ENCODE results near the gene SNX17. TPM values are rescaled to one million over a fixed set of nuclear protein-coding genes. Genes with fewer than 3 reads are reported as not detected.
A peak's percentile ranks its signal among the peaks of the same experiment; 100 is the strongest.
"Not testable (repeated sequence)": the region's sequence is repeated elsewhere in the genome, so short reads cannot be mapped to it uniquely, and the experiment has no call there.

The SNX17 gene, protein sequence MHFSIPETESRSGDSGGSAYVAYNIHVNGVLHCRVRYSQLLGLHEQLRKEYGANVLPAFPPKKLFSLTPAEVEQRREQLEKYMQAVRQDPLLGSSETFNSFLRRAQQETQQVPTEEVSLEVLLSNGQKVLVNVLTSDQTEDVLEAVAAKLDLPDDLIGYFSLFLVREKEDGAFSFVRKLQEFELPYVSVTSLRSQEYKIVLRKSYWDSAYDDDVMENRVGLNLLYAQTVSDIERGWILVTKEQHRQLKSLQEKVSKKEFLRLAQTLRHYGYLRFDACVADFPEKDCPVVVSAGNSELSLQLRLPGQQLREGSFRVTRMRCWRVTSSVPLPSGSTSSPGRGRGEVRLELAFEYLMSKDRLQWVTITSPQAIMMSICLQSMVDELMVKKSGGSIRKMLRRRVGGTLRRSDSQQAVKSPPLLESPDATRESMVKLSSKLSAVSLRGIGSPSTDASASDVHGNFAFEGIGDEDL
- 107 and 126 TPM in 2 replicates for total RNA-seq (2014; rRNA removed; shearing (Covaris generic))

DNA sequence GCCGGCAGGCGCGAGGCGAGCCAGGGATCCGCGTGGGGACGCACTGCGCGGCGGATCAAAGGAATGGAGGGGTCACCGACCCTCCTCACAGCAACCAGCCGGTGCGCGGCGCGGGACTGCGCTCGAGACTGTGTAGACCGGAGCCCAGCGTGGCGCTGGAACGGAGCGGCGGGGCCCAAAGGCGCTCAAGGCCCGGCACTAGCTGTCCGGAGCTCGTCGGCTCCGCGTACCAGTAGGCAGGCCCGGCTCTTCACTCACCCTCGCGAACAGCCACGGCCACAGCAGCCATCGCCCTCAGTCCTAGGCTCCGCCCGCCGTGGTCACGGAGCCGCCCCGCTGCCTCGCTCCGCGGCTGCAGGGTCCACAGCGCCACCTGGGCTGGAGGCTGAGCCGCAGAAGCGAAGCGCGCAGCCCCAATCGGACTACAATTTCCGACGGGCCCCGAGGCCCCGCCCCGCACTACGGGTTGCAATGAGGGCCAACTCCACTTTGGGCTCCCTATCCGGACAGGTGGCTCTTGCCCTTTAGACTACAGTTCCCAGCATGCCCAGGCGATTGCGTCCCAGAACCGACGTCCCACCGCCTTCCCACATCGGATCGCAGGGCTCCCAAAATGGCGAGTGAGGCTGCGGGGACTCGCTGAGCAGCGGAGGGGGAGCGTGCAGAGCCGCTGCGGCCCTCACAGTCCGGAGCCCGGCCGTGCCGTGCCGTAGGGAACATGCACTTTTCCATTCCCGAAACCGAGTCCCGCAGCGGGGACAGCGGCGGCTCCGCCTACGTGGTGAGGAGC, at the start of gene SNX17, which contains the start of gene EIF2B4:
Gene SNX17, plus strand, starts transcription at position 591 of the 790 bp plus-strand sequence. Its CDS starts 128 bp downstream, at position 719.
Gene EIF2B4, minus strand, starts transcription at position 313 of the 790 bp plus-strand sequence. Its CDS starts 24 bp downstream, at position 289.
- DNase-seq (ENCODE audit: low read depth) = peak; percentile 99

DNA sequence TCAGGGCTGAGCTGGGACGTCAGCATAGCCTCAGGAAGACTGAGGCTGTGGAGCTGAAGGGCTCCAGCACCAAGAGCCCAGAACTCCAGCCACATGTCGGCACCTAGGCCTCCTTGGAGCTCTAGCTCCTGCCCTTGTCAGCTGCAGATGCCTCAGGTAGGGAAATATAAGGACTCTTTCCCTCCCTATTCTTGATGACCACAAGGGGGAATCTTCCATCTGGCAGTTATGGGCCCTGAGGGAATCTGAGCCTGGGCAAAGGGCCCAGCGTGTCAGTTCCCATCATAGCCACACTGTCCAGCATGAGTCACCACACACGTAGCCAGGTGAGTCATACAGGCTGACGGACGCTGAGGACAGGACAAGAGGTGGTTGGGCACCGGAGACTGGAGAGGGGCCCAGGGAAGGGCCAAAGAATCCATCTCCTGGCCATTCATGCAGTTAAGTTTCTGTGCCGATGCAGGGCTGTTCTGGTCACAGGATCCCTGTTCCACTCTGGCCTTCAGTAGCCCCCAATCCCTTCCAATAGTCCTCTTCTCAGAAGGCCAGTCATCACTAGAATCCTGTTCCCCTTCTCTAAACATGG, 49.4 kb upstream of the SNX17 start:
- DNase-seq (ENCODE audit: low read depth) = peak; percentile 99

DNA sequence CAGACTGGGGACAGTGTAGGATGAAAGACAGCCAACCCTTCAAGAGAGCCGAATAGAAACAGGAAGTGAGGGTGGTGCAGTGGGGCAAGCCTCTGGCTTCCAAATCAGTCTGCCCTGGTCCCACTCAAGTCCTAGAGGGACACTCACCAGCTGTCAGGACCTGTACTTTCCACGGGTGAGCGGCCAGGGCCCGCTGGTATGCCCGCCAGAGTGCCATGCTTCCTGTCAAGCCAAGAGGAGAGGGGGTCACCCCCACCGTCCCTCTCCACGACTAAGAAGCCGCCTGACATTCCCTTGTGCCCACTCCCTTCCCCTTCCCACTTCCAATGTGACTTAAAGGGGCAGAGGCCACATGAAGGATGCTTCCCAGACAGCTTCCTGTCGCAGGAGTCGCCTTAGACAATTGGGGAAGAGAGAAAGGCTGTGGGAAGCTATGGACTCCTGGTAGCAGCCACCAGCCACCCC, 48.1 kb upstream of the SNX17 start:
- DNase-seq (ENCODE audit: low read depth) = peak; percentile 28

DNA sequence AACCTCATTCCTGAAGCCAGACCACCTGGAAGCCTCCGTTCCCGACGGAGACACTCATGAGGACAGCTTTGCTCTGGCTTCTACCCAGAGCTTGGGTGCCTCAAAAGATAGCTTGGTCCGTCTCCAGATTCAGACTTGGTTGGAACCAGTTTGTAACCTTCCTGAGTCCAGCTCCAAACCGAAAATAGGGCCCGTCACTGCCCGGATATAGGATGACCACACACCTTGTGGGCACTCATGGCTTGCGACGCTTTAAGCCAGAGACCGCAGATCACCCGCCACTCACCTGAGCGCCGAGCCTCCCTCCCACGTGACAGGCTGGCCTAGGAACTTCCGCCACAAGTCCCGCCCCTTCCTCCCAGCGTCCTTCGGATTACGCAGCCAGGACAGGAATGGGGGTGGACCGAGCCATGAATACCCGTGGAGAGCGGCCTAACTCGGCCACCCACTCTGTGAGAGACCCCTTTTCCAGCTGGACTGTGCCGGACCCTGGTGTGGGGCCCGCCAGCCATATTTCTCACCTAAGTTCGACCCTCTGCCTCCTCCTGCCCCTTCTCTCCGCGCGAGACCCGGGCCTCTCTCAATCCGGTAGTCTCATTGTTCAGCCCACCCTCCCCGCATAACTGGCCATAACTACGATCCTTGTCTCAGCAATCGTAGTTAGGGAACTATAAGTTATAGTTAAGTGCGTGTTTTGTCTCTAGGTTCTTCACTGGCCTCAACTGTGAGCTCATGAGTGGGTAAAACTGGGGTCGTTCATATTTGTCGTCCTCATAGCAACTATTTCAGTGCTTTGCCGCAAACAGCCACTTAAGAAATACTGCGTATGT, 47.4 kb upstream of the SNX17 start, which contains the start of gene MPV17:
Gene MPV17, minus strand, starts transcription at position 332 of the 830 bp plus-strand sequence. CDS start 580 bp downstream, outside the sequence.
- peak; percentile 97 for DNase-seq (ENCODE audit: low read depth)

DNA sequence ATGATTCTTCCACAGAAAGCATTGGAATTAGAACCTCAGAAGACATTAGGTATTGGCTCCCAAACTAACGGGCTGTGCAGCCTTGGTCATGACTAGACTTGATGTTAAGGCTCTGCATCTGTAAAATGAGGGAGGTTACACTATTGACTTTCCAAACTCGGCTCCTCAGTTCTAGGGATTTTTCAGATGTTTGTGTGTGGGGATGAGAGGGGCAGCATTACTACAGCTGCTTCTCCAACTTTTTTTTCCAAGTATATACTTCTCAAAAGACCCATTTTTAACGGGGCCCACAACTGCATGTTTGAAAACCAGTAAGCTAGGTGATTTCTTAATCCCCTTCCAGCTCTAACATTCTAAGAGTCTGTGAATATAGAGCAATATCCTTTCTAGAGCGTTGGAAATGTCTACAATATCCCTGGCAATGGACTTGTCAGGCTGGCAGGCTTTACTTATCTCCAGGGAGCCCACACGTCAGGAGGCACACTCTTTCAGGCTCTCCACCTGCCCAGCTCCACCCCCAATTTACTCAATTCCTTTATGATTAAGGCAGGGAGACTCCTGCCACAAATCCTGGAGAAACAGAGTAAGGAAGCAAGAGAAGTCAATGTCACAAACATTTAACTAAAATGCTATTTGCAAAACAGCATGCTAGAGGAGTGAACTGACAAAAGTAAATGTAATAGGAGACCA, 46.7 kb upstream of the SNX17 start:
- DNase-seq (ENCODE audit: low read depth) = no peak

DNA sequence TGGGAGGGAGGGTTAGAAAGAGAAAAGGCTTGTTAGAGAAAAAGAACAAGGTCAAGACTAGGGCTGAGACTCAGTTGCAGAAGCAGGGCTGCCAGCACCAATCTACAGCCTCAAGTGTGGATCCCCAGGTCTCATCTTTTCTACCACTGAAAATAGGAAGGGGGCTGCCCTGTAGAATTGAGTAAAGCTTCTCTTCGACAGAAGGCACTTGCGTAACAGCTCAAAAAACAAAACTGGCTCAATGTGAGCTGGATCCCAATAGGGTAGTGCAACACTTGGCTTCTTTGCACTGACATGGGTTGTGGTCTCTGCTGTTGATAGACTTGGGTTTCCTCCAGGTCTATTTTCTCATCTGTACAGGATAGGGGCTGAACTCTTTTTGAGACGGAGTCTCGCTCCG, 45.7 kb upstream of the SNX17 start:
- no peak for DNase-seq (ENCODE audit: low read depth)

DNA sequence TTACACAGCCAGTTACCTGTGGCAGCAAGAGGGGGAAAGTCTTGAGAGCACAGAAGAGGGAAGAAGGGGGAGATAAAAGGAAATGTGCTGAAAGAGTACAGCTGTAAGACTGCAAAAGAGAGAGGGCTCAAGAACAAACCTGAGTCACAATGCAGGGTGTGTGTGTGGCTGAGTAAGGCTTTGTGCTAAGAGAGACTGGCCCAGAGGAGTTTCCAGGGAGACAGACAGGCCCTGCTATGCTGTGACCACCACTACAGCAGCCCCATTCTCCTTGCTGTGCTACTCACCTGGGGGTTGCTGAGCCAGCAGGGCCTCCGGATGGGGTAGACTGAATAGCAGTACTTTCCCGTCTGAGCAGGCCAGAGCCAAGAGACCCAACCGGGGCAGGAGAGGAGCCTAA, 35.1 kb upstream of the SNX17 start:
- no peak for DNase-seq (ENCODE audit: low read depth)

DNA sequence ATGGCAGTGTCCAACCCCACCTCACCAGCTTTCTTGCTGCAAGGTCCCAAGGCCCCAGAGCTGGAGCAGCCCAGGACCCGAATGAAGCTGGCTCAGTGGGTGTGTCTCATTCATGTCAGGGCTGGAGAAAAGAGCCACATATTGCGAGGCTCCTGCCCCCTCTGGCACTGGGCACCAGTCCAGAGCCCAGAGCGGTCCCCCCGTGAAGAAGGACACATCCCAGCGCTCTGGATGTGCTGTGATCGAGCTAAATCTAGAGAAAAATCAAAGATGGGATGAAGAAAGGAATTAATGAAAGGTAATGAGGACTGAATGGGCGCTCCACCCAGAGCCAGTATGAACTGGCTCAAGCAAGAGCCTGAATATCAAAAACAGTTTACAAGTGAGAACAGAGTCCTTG, 34.2 kb upstream of the SNX17 start:
- DNase-seq (ENCODE audit: low read depth) = no peak

DNA sequence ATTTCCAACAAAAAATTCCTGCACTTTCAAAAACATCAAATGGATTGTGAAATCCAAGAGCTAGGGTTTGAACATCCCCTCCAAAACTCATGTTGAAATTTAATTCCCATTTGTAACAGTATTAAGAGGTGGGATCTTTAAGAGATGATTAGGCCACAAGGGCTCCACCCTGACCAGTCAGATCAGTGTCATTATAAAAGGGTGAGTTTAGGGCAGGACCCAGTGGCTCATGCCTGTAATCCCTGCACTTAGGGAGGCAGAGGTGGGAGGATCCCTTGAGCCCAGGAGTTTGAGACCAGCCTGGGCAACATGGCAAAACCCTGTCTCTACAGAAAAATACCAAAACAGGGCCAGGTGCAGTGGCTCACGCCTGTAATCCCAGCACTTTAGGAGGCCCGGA, 22.8 kb upstream of the SNX17 start:
- DNase-seq (ENCODE audit: low read depth) = no peak

DNA sequence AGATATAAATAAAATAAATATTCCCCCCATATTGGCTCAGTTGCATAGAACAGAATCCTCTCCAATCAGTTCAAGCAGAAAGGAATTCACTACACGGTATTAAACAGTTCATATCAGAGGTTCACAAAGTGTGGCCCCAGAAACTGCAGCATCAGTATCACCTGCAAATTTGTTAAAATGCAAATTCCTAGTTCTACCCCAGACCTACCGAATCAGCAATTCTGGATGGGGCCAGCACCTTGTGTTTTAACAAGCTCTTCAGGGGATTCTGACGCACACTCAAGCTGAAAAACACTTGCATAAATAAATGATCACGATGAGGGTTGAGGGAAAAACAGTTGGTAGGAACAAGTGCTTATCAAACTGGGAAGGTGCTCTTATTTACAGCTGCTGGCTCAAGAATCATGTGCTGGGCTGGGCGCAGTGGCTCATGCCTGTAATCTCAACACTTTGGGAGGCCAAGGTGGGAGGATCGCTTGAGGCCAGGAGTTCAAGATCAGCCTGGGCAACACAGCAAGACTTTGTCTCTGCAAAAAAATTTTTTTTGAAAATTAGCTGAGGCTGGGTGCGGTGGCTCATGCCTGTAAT, 20.2 kb upstream of the SNX17 start:
- DNase-seq (ENCODE audit: low read depth) = no peak

DNA sequence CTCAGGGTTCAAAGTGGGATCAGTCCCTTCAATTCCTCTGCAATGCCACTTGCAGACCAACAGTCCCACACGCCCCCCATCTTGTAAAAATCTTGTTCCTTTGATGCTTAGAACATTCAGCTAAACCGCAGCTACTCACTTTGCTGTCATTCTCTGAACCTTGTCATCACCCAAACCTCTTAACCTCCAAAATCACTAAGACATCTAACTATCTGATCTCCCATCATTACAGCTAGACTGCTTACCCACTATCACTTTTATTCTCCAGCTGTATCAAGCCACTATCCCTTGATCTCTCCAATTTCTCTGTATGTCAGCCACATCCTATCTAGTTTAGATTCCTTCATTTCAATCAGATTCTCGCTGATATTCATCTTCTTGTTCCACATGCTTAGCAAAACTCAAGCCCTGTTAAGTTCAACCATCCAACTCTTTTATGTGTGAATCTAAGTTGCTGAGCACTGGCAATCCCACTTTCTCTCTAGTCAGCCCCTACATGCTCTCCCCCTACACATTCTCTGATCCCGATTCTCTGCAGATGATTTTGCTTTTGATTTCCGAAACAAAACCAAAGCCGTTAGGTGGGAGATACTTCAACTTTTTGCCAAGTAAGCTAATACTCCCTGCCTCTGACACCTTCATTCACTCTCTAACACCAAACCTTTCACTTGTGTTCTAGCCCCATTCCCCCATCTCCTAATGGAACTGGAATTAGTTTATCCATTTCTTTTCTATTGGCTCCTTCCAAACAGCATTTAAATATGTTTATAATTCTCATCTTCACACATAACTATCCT, 18.4 kb upstream of the SNX17 start:
- no peak for DNase-seq (ENCODE audit: low read depth)

DNA sequence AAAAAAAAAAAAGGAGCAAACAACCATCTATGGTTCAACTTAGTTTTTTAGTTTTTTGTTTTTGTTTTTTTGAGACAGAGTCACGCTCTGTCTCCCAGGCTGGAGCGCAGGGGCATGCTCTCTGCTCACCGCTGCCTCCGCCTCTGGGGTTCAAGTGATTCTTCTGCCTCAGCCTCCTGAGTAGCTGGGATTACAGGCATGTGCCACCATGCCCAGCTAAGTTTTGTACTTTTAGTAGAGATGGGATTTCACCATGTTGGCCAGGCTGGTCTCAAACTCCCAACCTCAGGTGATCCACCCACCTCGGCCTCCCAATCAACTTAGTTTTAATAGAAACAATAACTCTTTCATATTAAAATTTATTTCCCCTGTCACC, 17.0 kb upstream of the SNX17 start:
- DNase-seq (ENCODE audit: low read depth) = not testable (repeated sequence)

DNA sequence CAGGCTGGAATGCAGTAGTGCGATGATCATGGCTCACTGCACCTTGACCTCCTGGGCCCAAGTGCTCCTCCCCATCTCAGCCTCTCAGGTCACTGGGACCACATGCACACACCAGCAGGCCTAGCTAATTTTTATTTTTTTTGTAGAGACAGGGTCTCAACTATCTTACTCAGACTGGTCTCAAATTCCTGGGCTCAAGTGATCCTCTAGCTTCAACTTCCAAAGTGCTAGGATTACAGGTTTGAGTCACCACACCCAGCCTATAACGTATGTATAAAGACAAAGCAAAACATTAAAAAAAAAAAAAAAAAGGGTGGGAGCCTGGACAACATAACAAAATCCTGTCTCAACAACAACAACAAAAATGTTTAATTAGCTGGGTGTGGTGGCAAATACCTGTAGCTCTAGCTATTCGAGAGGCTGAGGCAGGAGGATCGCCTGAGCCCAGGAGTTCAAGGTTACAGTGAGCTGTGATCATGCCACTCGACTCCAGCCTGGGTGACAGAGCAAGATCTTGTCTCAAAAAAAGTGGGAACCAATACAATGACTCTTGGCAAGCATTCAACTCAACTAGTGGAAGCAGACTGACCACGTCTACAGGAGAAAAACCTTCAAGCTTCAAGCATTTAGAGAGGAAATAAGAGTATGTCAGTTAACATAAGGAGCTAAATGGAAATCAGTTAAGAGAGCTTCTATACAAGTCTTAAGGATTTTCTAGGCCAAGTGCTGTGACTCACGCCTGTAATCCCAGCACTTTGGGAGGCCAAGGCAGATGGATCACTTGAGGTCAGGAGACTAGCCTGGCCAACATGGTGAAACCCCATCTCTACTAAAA, 16.4 kb upstream of the SNX17 start:
- peak; percentile 39 for DNase-seq (ENCODE audit: low read depth)

DNA sequence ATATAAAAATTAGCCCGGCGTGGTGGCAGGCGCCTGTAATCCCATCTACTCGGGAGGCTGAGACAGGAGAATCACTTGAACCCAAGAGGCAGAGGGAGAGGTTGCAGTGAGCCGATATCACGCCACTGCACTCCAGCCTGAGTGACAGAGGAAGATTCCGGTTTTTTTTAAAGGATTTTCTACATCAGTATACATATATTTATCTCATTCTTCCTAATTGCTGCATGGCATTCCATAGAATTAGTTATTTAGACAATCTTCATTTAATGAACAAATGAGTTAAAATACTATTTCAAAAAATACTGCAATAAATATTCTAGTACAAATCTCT, 15.9 kb upstream of the SNX17 start:
- DNase-seq (ENCODE audit: low read depth) = no peak

DNA sequence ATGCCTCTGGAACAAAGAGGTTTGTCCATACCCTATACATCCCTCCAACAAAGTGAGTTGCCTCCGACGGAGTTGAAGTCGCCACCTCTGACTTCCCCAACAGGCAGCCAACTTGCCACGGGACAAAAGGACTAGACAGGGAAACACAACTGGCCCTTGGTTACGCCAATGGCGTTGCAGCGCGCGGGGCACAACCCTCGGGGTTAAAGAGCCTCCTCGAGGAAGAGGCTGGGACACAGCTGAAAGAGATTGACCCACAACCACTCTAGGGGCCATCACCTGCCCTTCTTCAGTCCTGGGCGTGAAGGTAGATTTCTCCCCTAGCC, 14.4 kb upstream of the SNX17 start:
- peak; percentile 64 for DNase-seq (ENCODE audit: low read depth)

DNA sequence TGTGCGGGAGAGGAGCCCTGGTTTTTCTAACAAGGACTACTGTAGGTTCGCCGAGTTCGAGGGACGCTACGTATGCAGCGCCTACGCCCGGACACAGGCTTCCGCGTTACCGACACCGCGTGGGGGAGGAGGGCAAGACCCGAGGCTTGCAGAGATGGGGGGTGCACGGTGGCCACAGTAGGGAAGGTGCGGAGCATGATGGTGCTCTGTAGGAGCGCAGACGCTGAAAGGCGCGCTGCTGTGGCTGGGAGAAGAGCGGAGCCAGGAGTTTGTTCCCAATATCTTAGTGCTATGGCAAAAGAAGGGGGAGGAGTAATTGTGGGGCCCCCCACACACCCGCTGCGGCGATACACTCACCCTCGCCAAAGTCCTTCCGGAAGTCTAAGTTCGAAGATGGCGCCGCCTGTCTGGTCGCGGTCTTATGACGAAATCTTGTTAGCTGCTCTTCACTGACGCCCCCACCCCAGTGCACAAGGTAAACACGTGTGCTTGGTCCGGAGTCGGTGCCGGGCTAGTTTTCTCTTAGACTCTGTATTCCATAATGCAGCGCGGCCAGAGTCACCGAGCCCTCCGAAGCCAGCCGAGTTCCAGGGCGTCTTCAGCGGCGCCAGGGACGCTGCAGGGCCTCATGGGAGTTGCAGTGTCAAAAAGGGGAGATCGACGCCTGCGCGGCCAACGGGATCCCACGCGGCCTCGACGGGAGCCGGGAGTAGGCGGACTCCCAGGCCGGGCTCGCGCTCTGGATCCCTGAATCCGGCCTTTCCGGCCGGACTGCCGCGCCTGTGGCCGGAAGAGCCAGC, 13.8 kb upstream of the SNX17 start, which contains the start of gene GTF3C2:
Gene GTF3C2, minus strand, starts transcription at position 383 of the 800 bp plus-strand sequence. CDS start 13,210 bp downstream, outside the sequence.
- peak; percentile 97 for DNase-seq (ENCODE audit: low read depth)

DNA sequence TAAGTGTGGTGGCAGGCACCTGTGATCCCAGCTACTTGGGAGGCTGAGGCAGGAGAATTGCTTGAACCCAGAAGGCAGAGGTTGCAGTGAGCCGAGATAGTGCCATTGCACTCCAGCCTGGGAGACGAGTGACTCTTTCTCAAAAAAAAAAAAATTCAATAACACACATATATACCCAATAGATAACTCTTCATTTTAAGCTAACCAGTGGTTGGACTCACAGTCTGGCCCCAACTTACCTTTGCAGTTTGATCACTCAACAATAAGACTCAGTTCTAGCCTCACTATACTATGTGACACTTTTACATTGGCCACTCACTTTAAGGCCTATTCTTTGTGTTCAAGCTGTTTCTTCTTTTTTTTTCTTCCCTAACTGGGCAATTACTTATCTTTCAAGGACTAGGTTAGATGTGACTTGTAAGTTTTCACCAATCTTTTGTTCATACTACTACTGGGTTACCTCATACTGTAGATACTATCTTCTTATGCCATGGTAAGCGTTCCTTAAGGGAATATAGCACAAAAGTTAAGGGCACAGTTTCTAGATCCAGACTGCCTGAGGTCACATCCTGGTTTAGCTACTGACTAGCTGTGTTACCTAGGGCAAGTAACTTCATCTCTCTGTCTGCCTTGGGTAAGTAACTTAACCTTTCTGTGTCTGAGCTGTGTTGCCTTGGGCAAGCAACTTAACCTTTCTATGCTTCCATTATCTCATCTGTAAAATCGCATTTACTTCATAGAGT, 7.6 kb upstream of the SNX17 start:
- no peak for DNase-seq (ENCODE audit: low read depth)
